SK-N-SH (cell line): ENCODE data around the gene FA2H.

Experiments
- FOXM1 ChIP-seq: IDR thresholded peaks from 2 replicates; pipeline ENCODE4 v1.4.0; 2012; ENCODE audit warnings: low read depth, mild to moderate bottlenecking
- GATA2 ChIP-seq: sonication (generic); formaldehyde crosslinking; IDR thresholded peaks from 2 replicates; pipeline ENCODE4 v1.5.0; 2020; ENCODE audit warnings: mild to moderate bottlenecking, missing genetic modification reagents
- MAX ChIP-seq: IDR thresholded peaks from 2 replicates; pipeline ENCODE4 v1.4.0; 2012; ENCODE audit warnings: low read depth
- NFIC ChIP-seq: IDR thresholded peaks from 2 replicates; pipeline ENCODE4 v1.4.0; 2012; ENCODE audit warnings: borderline replicate concordance
- PBX3 ChIP-seq: IDR thresholded peaks from 2 replicates; pipeline ENCODE4; 2012
- RCOR1 ChIP-seq: fragments of 150-350 bp; IDR thresholded peaks from 2 replicates; pipeline ENCODE4 v1.6.1; 2017; ENCODE audit warnings: antibody characterized with exemption, low read length
- REST ChIP-seq: IDR thresholded peaks from 2 replicates; pipeline ENCODE4 v1.6.1; 2012; ENCODE audit warnings: mild to moderate bottlenecking, low read depth, low read length, moderate library complexity
- TAF1 ChIP-seq: IDR thresholded peaks from 2 replicates; pipeline ENCODE4 v1.6.1; 2012; ENCODE audit warnings: low read depth, mild to moderate bottlenecking, low read length, moderate library complexity, borderline replicate concordance
- YY1 ChIP-seq: IDR thresholded peaks from 2 replicates; pipeline ENCODE4 v1.4.0; 2012; ENCODE audit warnings: low read depth, mild to moderate bottlenecking
- TF ChIP-seq, protein P1 (sequence below): fragments of 150-350 bp; IDR thresholded peaks from 2 replicates; pipeline ENCODE4 v1.6.1; 2017; ENCODE audit warnings: antibody characterized with exemption, low read length, low read depth, borderline replicate concordance
- TF ChIP-seq, protein P2 (sequence below): fragments of 200-600 bp; sonication (generic); IDR thresholded peaks from 2 replicates; pipeline ENCODE4 v1.6.1; 2017; ENCODE audit warnings: antibody characterized with exemption, mild to moderate bottlenecking, moderate library complexity

DNA sequence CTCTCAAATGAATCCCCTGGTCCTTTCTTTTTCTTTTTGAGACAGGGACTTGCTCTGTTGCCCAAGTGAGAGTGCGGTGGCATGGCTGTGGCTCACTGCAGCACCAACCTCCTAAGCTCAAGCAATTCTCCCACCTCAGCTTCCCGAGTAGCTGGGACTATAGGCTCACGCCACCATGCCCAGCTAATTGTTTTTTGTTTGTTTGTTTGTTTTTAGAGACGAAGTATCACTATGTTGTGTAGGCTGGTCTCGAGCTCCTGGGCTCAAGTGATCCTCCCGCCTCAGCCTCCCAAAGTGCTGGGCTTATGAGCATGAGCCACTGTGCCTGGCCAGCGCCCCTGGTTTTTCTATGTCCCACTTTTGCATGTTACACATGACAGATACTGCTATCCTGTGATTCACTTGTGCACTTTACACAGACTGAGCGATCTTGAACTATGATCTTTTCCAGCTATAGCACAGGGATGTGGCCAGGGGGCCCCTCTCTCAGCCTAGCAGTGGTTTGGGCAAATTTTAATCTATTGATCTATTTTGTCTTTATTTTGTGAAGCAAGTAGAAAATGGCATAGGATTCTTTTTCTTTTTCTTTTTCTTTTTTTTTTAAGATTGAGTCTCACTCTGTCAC is 42.7 kb downstream of the FA2H start:
- TF ChIP-seq, protein P1, sequence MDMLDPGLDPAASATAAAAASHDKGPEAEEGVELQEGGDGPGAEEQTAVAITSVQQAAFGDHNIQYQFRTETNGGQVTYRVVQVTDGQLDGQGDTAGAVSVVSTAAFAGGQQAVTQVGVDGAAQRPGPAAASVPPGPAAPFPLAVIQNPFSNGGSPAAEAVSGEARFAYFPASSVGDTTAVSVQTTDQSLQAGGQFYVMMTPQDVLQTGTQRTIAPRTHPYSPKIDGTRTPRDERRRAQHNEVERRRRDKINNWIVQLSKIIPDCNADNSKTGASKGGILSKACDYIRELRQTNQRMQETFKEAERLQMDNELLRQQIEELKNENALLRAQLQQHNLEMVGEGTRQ = no peak
- TF ChIP-seq, protein P2, sequence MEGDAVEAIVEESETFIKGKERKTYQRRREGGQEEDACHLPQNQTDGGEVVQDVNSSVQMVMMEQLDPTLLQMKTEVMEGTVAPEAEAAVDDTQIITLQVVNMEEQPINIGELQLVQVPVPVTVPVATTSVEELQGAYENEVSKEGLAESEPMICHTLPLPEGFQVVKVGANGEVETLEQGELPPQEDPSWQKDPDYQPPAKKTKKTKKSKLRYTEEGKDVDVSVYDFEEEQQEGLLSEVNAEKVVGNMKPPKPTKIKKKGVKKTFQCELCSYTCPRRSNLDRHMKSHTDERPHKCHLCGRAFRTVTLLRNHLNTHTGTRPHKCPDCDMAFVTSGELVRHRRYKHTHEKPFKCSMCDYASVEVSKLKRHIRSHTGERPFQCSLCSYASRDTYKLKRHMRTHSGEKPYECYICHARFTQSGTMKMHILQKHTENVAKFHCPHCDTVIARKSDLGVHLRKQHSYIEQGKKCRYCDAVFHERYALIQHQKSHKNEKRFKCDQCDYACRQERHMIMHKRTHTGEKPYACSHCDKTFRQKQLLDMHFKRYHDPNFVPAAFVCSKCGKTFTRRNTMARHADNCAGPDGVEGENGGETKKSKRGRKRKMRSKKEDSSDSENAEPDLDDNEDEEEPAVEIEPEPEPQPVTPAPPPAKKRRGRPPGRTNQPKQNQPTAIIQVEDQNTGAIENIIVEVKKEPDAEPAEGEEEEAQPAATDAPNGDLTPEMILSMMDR = no peak
- TF ChIP-seq NFIC = no peak
- no peak for TF ChIP-seq RCOR1
- no peak for TF ChIP-seq REST
- no peak for TF ChIP-seq TAF1
- TF ChIP-seq PBX3 = no peak
- TF ChIP-seq YY1 = no peak
- no peak for TF ChIP-seq MAX
- no peak for TF ChIP-seq GATA2 (CRISPR knock-in tag)
- TF ChIP-seq FOXM1 = no peak
